T-helper 1 cell (primary cell): ENCODE results near the gene ATP5PD.
"Not testable (repeated sequence)": the region's sequence is repeated elsewhere in the genome, so short reads cannot be mapped to it uniquely, and the experiment has no call there.

Source experiments
- DNase-seq, 5 donors: peaks; one replicate each; pipeline ENCODE4 v3.0.0-alpha.2; 2012 to 2020

The ATP5PD gene

GRCh38 chr17:75019146-75019545 lies 27.6 kb downstream of the ATP5PD start:
- no peak for DNase-seq

GRCh38 chr17:75013092-75013559 lies 33.6 kb downstream of the ATP5PD start:
- DNase-seq, result no peak

- peak; percentile 55 to 87 (median 65) for DNase-seq
Observed at GRCh38 chr17:75012346-75013091, 34.2 kb downstream of the ATP5PD start, which contains the start of gene MRPL58. Gene MRPL58 (plus strand): TSS chr17:75012670. CDS start chr17:75012687, 17 bp downstream.

GRCh38 chr17:75012096-75012345 lies 34.7 kb downstream of the ATP5PD start:
- no peak for DNase-seq

- no peak for DNase-seq
Observed at GRCh38 chr17:75011401-75012095, 35.2 kb downstream of the ATP5PD start.

GRCh38 chr17:75010683-75011400 lies 35.9 kb downstream of the ATP5PD start:
- DNase-seq, result no peak

- no peak for DNase-seq
Observed at GRCh38 chr17:75009139-75009724, 37.5 kb downstream of the ATP5PD start.

- DNase-seq, result no peak
Observed at GRCh38 chr17:75008373-75008772, 38.4 kb downstream of the ATP5PD start.

GRCh38 chr17:75006653-75007052 lies 40.1 kb downstream of the ATP5PD start:
- DNase-seq, result no peak

GRCh38 chr17:75006084-75006483 lies 40.7 kb downstream of the ATP5PD start:
- DNase-seq, result not testable (repeated sequence)

- no peak for DNase-seq
Observed at GRCh38 chr17:75005291-75005690, 41.5 kb downstream of the ATP5PD start.

GRCh38 chr17:75004371-75004770 lies 42.4 kb downstream of the ATP5PD start:
- DNase-seq, result no peak

- DNase-seq, result no peak
Observed at GRCh38 chr17:75003957-75004355, 42.8 kb downstream of the ATP5PD start.

- DNase-seq, result no peak
Observed at GRCh38 chr17:75003070-75003956, 43.5 kb downstream of the ATP5PD start.

- no peak for DNase-seq
Observed at GRCh38 chr17:75001915-75002843, 44.6 kb downstream of the ATP5PD start.

- no peak for DNase-seq
Observed at GRCh38 chr17:74999523-74999922, 47.2 kb downstream of the ATP5PD start.

GRCh38 chr17:74998783-74999182 lies 48.0 kb downstream of the ATP5PD start:
- DNase-seq, result no peak

- DNase-seq, result no peak
Observed at GRCh38 chr17:74995847-74996246, 50.9 kb downstream of the ATP5PD start.

- no peak for DNase-seq
Observed at GRCh38 chr17:74994440-74994839, 52.3 kb downstream of the ATP5PD start.

GRCh38 chr17:74992223-74992622 lies 54.5 kb downstream of the ATP5PD start:
- no peak for DNase-seq

GRCh38 chr17:74990581-74991105 lies 56.1 kb downstream of the ATP5PD start:
- no peak for DNase-seq
